ENCODE results near the gene PRDM4. TPM values are rescaled to one million over a fixed set of nuclear protein-coding genes. Genes with fewer than 3 reads are reported as not detected.
"Not testable (repeated sequence)": the region's sequence is repeated elsewhere in the genome, so short reads cannot be mapped to it uniquely, and the experiment has no call there.

The PRDM4 gene
- total RNA-seq, 1 donor from 2014 or later = 21.2 TPM

- FAIRE-seq = no peak
Observed at GRCh38 chr12:107774349-107775029, 13.6 kb upstream of the PRDM4 start, which contains the start of gene ASCL4. Gene ASCL4, plus strand, starts transcription at chr12:107774704. Its CDS starts 515 bp downstream, at chr12:107775219.

DNA sequence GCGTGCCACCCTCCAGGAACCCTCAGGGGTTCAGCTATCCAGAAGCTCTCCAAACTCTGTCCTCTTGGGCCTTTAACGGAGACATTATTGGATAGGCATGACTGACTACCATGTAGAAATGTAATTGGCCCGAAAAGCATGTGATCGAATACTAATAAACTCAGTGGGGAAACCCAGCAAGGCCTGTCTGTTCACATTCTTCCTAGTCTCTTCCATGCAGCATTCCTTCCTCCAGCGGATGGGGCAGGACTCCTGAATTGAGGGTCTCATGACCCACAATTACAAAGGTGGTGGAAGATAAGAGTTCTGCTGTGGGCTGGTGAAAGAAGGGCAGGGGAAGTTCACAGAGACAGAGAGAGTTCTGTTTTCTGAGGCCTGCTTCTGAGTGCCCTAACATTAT, 6.5 kb upstream of the PRDM4 start:
- DNase-seq (ENCODE audit: low spot score in 2 of 2) (no peak), FAIRE-seq (no peak)

More at GRCh38 chr12:107774349-107775029, 13.6 kb upstream of the PRDM4 start, which contains the start of gene ASCL4:
- no peak for DNase-seq (ENCODE audit: low spot score in 2 of 2)

- DNase-seq (ENCODE audit: low spot score in 2 of 2) = no peak
- FAIRE-seq = no peak
Observed at GRCh38 chr12:107765316-107765715, 4.4 kb upstream of the PRDM4 start.

- FAIRE-seq = no peak
Observed at GRCh38 chr12:107764626-107765025, 3.7 kb upstream of the PRDM4 start.

GRCh38 chr12:107762874-107763273, 1.9 kb upstream of the PRDM4 start:
- FAIRE-seq = no peak
- DNase-seq (ENCODE audit: low spot score in 2 of 2) = no peak

More at GRCh38 chr12:107764626-107765025, 3.7 kb upstream of the PRDM4 start:
- DNase-seq (ENCODE audit: low spot score in 2 of 2) = no peak

- FAIRE-seq = no peak
- DNase-seq (ENCODE audit: low spot score in 2 of 2) = no peak
Observed at GRCh38 chr12:107761502-107761904, 566 bp upstream of the PRDM4 start.

GRCh38 chr12:107760207-107760808, 629 bp downstream of the PRDM4 start:
- DNase-seq (ENCODE audit: low spot score in 2 of 2) (peak in 1 of 2 donors; percentile 29), FAIRE-seq (no peak)

- FAIRE-seq = no peak
Observed at GRCh38 chr12:107759410-107759809, 1.5 kb downstream of the PRDM4 start.

GRCh38 chr12:107749083-107749482, 11.9 kb downstream of the PRDM4 start:
- FAIRE-seq (no peak), DNase-seq (ENCODE audit: low spot score in 2 of 2) (no peak)

More at GRCh38 chr12:107759410-107759809, 1.5 kb downstream of the PRDM4 start:
- DNase-seq (ENCODE audit: low spot score in 2 of 2) = no peak

DNA sequence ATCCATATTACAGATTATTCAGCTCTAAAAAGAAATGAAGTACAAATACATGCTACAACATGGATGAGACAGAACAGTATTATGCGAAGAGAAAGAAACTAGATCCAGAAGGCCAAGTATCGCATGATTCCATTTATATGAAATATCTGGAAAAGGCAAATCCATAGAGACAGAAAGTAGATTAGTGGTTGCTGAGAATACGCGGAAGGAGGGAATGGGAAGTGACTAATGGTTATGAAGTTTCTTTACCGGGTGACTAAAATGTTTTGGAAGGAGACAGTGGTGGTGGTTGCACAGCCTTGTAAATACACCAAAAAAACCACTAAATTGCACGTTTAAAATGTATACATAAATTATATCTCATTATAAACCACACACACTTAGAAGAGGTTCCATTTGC, 12.5 kb downstream of the PRDM4 start:
- FAIRE-seq (no peak), DNase-seq (ENCODE audit: low spot score in 2 of 2) (no peak)

- DNase-seq (ENCODE audit: low spot score in 2 of 2) (no peak), FAIRE-seq (no peak)
Observed at GRCh38 chr12:107736914-107737313, 24.0 kb downstream of the PRDM4 start.

DNA sequence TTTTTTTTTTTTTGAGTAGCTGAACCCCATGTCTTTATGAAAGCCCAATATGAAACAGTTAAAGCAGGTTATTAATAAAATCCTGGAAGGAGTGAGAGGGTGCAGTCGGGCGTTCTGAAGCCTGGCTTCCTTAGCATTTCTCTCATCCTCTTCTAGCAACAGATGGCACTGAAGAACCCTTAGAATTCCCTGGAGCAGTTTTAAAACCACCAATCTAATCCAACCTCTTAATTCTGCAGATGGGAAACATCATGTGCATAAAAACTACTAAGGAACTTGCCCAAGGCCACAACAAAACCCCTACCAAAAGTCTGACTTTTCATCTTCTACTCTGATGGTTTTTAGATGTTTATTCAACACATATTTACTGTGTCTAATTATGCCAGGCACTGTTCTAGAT, 25.2 kb downstream of the PRDM4 start:
- DNase-seq (ENCODE audit: low spot score in 2 of 2) (no peak), FAIRE-seq (no peak)

DNA sequence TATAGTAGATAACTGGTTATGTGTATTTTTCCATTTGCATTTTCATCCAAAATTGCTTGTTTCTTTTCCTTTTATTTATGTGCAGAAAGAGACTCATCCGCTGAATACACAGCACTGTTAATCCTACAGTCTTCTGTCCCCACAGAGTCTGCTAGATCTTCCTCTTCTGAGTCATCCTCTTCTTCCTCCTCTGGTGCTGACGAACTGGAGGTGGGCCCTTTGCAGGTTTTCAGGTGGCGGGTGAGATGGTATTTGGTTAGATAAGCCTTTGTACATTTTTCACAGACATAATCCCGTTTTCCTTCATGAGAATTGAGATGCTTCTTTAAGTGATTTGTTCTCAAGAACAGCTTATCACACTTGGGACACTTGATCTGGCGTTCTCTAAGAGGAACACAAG, 26.8 kb downstream of the PRDM4 start:
- DNase-seq (ENCODE audit: low spot score in 2 of 2) = no peak
- no peak for FAIRE-seq

DNA sequence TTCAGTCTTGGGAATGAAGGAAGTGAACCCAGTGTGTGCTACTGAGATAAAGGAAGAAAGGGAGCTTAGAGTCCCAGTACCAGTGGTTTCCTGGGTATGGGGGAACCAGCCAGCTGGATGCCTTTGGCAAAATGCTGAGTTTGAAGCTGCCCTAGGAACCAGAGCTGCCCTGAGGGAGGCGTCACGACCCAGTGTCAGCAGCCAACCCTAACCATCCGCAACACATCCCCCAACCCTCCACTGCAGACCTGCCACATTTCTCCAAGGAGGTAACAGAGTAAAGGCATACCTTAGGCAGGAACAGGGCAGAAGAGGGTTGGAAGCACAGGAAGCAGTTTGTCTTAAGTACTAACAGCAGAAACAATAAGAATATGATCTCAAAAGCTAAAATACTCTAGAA, 28.6 kb downstream of the PRDM4 start:
- FAIRE-seq (no peak), DNase-seq (ENCODE audit: low spot score in 2 of 2) (no peak)

DNA sequence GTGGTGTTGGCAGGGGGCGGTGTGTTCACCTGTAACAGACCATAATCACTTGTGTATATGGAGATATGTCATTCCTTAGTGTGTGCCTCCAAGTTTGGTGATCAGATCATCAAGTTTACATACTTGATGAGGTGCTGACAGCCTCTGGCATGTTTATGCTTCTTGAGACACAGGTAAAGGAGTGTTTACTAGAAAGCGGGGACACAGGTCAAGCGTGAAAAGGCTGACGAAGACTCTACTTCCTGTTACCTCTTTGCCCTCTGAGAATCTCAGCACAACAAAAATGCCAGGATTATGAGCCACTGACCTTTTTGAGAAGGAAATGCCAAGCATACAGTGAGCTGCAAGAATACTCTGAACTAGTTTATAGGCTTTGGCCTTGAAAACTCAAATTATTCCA, 29.6 kb downstream of the PRDM4 start:
- FAIRE-seq (no peak), DNase-seq (ENCODE audit: low spot score in 2 of 2) (no peak)

- FAIRE-seq (no peak), DNase-seq (ENCODE audit: low spot score in 2 of 2) (no peak)
Observed at GRCh38 chr12:107730618-107731341, 30.2 kb downstream of the PRDM4 start.

GRCh38 chr12:107727742-107728141, 33.2 kb downstream of the PRDM4 start:
- not testable (repeated sequence) for FAIRE-seq; DNase-seq (ENCODE audit: low spot score in 2 of 2)

GRCh38 chr12:107727327-107727726, 33.6 kb downstream of the PRDM4 start:
- not testable (repeated sequence) for DNase-seq (ENCODE audit: low spot score in 2 of 2); FAIRE-seq

GRCh38 chr12:107718606-107719005, 42.3 kb downstream of the PRDM4 start:
- FAIRE-seq (no peak), DNase-seq (ENCODE audit: low spot score in 2 of 2) (no peak)

DNA sequence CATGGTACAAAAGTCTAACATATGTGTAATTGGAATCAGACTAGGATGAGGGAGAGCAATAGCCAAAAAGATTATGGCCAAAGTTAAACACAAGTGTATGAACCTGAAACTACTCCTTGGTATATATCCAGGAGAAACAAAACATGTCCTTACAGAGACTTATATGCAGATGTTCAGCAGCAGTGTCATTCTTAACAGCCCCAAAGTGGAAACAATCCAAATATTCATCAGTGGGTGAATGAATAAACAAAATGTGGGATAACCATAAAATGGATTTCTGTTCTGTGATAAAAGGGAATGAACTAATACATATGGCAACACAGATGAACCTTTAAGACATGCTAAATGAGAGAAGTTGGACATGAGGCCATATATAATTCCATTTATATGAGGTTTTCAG, 45.2 kb downstream of the PRDM4 start:
- no peak for DNase-seq (ENCODE audit: low spot score in 2 of 2)
- FAIRE-seq = no peak

GRCh38 chr12:107705522-107705921, 55.4 kb downstream of the PRDM4 start:
- not testable (repeated sequence) for DNase-seq (ENCODE audit: low spot score in 2 of 2); FAIRE-seq

Measured in frontal cortex (tissue), 4 donors.